Dermis blood vessel endothelial cell (primary cell): ENCODE data around the gene NEMP2. TPM values are rescaled to one million over a fixed set of nuclear protein-coding genes. Genes with fewer than 3 reads are reported as not detected.

ENCODE experiments used
- DNase-seq: peaks from one replicate; pipeline ENCODE4 v3.0.0; 2010
- total RNA-seq: library from RNA; depleted of rRNA; stranded (reverse); fragments of >200 nt; gene quantifications from 2 replicates; pipeline ENCODE4 v1.2.3, GENCODE V29; 2014

Gene NEMP2, protein sequence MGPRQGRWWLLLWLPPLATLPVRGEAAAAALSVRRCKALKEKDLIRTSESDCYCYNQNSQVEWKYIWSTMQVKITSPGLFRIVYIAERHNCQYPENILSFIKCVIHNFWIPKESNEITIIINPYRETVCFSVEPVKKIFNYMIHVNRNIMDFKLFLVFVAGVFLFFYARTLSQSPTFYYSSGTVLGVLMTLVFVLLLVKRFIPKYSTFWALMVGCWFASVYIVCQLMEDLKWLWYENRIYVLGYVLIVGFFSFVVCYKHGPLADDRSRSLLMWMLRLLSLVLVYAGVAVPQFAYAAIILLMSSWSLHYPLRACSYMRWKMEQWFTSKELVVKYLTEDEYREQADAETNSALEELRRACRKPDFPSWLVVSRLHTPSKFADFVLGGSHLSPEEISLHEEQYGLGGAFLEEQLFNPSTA
- 4.1 and 4.3 TPM in 2 replicates for total RNA-seq

DNA sequence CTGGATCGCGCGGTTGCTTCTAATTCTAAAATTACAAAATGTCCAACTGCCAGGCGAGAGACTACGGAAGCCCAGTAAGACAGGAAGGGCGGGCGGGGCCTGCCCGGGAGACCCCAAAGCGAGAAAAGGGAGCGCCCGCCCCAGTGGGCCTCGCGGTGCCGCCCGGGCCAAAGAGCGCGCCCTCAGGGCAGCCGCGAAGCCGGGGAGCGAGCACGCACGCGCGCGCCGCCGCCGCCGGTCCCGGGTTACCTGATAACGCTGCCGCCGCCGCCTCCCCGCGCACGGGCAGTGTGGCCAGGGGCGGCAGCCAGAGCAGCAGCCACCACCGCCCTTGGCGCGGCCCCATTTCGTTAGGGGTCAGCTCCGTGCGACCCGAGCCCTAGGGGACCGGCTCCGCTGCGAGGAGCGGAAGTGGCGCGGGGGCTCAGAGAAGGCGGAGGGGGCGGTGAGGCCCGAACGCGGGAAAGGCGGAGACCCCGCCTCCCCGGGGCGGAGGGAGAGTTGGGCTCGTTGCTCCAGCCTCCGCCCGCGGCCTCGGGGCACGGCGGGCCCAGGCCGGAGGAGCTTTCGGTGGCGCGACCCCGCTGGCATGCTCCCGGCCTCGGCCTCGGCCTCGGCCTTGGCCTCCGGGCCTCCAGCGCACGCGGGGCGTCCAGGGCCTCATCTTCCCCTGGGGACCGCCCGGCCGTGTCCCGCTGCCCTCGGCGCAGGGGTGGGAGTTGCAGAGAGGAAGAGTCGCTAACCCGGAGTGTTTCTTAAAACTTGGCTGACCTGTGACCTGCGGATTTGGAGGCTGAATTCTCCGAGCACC, at the start of gene NEMP2:
TSS of gene NEMP2 (minus strand) at position 413 of the 811 bp plus-strand sequence. CDS start at position 346, 67 bp downstream.
- peak; percentile 76 for DNase-seq

DNA sequence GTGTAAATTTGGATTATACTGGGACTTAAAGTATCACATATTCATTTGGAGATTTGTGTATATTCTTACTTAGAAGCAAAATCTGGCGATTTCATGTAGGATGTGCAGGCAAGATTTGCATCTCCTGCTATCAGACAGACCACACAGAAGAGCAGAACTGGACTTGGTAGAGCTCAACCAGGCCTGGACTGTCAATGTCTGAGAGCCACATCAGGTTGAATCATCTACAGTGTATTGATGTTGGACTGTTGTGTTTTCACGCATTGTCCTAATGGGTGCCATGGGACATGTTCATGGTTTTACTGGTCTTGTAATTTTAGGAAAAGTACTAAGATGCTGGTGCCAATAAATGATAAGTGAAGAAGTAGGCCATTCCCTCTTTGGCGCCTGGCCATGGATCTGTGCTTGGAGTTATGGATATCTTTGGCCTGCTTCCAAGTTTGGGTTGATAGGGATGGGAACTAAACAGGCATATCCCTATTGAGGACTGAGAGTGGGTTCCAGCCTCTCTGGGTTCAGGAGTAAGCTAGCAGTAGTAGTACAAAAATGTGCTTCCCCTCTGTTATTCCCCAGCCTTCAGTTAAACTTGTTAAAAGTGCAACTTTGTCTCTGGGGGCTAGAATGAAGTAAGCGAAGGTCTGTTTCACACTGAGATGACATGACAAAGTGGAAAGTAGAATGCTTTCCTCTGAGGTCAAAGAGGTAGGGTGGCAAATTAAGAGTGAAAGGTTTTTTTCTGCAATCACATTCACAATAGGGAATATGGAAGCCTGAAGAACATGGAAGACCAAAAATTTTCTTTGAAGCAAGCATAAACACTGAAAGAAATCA, 49.2 kb upstream of the NEMP2 start:
- DNase-seq, result peak; percentile 30

DNA sequence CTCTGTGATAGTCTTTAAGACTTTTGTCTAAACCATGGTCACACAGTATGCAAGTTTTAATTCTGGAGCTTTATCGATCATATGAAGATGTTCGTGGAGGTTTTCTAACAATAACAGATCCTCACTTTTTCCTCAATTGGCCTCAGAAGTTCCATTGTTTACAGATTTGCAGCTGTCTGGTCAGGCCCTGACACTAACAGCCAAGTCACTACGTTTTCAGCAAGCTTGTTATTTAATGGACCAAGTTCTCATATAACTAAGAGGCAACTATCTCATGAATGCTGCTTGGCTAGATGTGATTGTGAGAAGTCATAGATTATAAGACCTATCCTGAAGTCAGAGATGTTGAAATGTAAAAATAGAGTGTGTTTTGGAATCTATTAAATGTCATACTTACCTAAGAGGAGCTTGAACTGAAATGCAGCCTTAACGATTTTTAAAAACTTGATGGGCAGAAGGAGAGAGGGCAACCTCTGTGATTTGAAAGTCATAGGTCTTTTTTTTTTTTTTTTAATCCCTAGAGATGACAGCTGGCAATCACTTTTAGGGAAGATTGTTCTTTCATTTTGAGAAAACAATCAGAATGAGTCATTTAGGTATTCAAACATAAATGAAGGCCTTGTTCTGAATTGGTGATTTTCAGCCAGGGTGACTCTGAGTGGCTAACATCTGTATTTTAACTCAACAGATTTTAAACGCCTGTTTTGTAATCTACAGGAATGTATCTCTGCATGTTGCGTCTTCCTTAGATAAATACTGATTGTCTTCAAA, 48.4 kb upstream of the NEMP2 start:
- DNase-seq, result peak; percentile 20

DNA sequence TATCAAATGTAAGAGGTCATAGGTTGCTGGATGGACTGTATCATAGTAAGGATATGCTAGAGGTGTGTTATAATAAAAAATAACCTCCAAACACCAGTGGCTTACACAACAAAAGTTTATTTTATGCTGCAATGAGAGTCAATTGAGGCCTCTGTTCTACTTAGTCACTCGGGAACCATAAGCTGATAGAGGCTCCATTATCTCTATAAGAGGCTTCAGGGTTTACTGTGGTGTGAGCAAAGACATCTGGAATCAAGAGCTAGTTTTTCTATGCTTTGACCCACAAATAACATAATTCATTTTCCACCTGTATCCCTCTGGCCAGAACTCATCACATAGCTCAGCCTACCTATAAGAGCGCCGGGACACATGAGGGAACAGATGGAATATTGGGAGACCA, 47.5 kb upstream of the NEMP2 start:
- no peak for DNase-seq

DNA sequence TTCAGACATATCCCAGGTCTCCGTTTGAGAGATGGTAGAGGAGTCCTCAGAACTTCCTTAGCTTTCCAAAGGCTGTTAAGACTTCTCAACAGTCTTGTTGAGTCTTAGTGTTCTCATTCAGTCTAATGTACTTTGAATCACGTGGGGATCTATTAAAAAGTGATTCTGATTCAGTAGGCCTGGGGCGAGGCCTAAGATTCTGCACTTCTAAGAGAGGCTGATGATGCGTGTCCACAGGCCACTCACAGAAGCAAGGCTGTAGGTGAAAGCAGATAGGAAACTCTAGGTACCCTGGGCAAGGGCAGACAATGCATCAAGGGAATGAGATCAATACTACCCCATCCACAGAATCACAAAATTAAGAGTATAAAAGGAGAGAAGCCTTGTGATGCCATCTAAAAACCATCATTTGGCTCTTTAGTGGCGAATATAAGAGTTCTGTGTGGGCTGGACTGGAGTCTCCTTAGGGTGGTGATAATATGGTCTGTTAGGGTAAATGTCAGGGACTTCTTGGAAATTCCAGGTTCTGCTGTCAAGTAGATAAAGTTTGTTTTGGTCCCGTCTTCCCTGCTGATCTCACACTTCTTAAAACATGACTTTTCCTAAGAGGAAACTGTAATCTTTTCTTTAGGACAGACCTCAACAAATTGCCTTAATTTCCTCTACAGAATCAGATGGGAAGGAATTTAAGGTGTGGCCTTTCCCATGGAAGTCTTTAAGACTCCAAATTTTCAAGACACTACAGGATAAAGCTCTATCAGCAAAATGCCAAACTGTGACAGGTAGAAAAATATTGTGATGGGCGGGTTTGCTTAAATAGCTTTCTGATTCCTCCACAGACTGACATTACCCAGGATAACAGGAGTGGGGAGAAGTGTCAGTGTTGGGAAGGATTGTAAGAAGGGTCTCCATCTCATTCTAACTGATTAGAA, 45.7 kb upstream of the NEMP2 start:
- DNase-seq, result no peak

DNA sequence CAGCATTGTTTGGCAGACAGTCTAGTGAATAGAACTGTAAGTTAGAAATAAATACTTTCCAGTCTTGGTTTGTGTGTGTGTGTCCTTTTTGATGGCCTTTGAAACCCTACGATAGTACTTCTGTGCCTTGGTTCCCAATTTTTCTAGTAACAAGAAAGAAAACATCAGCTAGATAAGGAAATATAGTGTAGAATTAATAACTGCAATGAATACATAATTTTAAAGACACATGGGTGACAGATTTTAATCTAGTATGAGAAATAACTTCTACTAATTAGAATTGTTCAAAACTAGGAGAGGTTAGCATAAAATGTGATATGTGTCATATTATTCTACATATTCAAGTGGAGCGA, 44.5 kb upstream of the NEMP2 start:
- no peak for DNase-seq

DNA sequence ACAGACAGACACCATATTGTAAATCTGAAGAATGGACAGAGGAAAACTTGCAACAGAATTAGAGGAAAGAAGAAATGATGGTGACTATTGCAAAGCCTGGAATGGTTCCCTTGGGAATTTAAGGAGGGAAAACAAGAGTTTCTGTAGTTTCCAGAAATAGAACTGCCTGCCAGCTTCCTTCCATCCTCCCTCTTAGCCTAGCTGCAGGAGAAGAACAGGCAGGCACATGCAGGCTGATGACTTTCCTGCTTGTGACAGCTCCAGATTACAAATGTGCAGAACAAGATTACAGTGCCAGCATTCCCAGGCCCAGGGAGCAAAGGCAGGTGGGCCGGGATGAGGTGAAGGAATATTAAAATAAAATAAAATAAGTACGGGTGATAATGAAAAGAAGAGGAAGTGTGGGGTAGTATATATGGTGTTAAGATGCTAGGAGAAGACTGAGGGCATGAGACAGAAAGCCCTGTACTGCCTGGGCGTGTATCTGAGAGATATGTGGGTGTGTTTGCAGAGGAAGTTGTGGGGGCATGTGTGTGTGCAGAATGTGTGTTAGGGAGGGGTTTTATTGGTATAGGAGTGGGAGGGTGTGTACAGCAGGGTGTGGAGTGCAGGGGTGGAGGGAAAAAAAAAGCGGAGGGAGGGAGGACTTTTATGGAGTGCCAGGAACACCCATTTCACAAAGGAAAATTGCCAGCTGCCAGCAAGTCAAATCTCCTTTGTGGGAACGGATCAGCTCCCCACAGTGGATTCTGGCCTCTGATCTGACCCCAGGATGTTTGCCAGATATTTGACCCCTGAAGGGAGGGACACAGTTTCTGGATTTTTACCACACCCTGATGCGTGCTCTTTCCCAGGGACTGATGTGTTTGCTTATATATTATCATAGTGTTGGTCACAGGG, 43.9 kb upstream of the NEMP2 start:
- no peak for DNase-seq

DNA sequence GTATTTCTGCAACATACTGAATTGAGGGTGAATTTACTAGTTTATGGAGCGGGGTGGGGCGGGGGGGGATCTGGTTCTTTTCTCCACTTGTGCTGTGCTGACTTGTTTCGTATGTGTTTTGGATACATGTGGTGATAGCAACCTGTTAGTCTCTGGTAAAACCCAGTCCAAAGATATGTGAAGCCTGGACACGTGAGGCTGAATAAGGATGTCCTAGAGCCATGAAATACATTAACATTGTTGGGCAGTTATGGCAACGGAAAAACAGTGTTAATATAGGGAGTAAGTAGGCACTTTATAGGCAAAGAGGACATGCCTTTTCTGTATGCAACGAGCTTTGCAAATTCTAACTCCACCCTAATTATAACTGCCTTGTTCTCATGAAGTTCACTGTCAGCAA, 42.1 kb upstream of the NEMP2 start:
- DNase-seq, result peak; percentile 29

DNA sequence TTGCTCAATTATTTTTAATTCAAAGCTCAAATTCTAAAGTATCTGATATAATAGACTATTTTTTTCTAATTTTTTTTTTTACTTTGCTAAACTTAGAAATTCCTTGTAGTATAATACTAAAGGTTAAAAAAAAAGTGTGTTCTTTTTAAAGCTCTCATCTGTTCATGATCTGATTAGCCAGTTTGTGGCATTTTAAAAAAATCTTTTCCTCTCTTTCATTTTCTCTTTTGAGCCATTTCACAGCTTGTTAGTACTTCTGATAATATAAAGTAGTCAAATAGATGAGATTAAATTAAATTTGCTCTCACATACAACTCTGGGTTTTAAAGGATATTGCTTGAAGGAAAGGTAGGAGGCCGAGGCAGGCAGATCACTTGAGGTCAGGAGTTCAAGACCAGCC, 40.7 kb upstream of the NEMP2 start:
- no peak for DNase-seq

DNA sequence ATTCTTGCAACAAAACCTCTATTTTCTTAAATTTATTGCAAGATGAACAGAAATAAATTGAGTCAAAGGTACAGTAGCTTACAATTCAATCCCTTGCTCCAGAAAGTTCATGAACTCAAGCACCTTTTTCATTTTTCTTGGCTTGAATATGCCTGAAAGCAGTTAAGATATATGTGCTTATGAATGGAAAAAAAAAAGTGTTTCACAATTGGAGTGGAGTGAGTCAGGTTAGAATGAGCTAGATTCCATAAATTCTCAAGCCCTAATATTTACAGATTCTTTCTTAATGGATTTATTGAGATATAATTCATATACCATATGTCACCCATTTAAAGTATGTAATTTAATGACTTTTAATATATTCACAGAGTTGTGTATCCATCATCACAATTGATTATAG, 39.6 kb upstream of the NEMP2 start:
- no peak for DNase-seq

DNA sequence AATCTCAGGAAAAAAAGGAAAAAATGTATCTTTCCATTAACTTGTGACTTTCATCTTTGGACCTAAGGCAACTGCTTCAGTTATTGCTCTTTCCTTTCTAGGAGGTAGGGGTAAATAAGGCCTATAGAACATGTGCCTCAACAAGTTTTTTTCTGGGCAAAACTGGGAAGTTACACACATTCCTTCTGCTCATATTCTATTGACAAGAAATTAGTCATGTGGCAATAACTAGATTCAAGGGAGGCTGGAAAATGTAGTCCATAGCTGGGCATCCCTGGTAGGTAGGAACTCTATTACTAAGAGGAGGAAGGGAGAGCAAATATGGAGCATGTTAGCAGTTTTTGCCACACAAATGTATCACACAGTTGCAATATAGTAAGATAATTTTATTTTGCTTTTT, 37.7 kb upstream of the NEMP2 start:
- no peak for DNase-seq

DNA sequence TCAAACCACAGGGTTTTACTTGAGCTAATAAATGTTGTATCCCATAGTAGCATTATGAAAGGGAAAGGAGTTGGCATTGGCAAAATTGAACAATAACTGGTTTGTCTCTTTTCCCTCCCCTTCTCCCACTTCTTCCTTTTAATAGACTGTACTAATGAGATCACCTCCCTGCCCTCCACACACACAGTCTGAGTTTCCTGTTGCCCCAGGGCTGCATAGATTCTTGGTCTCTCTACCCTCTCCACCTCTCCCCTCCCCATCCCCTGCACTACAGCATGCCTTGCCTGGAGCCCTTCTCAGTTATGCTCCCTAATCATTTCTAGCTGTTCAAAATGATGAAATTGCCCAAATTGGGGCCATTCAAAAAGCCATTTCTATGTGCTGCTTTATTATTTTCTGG, 37.2 kb upstream of the NEMP2 start:
- peak; percentile 5 for DNase-seq

DNA sequence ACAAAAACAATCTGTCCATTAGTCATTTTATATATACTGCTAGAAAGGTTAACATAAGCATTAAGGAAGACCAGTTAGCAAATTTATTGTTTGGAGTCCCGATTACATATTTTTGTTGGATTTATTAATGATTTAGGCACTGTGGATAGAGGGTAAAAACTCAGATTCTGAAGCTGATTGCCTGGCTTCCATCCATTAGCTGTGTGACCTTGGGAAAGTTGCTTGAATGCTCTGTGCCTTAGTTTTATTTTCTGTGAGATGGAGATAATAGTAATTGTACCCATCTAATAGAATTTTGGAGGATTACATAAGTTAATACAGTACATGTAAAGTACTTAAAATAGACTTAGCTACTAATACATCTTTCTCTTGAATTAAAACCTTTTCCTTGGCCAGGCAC, 36.3 kb upstream of the NEMP2 start:
- DNase-seq, result no peak

DNA sequence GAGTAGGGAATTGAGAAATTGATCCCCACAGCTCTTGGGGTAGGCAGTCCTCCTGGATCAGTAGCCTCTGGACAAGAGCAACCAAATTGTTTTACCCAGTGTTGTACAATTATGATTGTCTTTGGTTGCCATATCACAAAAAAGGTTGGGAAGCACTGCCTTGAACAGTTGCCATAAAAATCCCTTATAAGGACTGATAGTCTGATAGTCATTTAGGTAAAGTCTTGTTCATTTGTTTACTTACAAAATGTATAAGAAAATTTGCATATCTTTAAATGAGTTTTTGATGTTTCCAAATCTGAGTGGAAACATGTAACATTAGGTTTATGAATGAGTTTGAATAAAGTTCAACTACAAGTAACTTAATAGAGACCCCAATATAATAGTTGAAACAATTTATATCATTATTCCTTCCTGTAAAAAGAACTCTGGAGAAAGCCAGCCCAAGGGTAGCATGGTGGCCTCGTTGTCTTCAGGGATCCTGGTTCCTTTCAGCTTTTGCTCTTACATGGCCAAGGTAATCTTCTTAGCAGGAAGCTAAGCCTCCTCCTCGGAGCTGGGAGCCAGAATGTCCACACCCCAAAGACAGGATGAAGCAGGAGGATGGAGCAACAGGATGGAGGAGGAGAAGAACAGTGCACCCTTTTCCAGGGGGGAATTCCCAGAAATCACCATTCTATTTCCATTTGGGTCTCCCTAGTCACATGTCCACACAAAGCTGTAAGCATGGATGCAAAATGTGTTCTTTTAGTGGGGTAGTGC, 35.7 kb upstream of the NEMP2 start:
- no peak for DNase-seq

DNA sequence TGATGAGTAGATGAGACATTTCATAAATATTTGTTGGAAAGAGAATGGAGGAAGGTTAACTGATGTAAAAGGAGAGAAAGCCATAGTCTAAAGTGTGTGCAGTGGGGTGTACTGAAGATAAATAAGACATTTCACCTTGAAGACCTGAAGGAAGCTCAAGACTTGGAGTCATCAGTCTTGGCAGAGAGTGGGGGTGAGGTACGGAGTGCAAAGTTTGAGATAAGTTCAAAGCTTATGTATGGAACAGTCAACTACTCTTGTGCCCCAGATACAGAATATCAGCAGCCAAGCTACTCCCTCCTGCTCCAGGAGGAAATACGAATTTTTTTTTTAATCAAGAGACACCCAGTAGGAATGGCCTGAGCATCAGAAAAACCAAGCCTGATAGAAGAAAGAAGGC, 30.3 kb upstream of the NEMP2 start:
- no peak for DNase-seq

DNA sequence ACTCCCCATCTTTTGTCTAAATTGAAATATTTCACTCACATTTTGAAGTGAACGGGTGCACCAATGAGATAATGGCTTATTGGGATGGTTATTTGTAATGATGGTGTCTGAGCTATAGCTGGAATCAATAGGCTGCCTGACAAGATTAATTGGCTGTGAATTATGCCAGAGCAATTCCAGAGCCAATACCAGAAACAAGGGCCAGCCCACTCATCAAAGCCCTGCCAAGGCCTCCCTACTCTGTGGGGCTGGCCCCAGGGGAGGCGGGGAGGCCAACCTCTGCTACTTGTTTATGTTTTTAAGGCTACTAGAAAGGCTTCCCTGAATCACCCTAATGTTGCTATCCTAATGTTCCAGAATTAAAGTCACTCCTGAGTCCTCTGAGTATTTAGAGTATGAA, 29.1 kb upstream of the NEMP2 start:
- no peak for DNase-seq

DNA sequence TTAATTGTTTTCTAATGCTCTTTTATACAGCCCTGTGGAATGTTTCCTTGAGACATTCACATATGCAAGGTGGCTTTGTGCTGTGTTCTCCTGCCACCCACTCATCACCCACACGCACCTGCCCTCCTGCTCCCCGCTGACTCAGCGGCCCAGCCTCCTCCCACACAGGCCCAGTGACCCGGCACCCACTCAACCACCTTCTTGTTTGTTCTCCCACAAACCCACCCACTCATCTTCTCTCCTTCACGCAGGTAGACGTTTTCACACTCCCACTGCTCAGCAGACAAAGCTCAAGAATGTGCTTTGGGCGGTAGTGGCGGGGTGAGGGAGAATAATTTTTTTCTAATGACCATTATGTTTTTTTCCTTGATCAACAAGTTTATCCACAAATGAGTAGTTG, 28.6 kb upstream of the NEMP2 start:
- no peak for DNase-seq

DNA sequence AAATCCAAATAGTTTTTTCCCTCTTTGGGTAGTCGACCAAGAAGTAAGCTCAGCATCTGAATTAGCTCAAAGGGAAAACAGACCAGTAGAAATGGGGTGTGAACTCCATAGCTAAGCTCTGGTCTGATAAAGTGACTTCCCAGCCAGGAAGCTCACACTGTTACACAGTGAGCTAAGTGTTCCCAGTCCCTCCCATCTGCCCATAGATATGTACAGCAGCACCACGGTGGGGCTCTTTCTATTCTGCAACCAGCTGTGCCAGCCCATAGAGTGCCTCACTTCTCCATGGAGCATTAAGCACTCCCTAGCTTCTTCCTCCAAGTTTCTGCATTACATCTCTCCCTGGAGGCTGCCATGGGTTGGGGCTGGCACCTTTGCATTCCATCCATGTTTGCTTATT, 27.6 kb upstream of the NEMP2 start:
- DNase-seq, result no peak

DNA sequence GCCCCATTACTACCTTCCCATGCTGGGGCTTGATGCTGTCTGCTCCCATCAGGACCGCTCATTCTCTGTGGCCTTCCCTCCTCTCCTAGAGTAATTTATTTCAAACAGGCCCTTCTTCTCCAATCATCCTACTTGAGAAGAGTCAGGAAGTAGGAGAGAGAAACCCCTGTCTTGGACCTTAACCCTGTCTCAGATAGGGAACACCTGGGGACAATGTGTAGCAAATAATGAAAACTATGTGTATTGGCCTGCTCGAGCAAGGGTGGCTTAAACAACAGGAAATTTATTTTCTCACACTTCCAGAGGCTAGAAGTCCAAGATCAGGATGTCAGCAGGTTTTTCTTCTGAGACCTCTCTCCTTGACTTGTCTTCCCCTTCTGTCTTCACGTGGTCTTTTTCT, 26.6 kb upstream of the NEMP2 start:
- no peak for DNase-seq
